K562 (cell line): Measurements from ENCODE around the gene UMAD1. TPM values are rescaled to one million over a fixed set of nuclear protein-coding genes. Genes with fewer than 3 reads are reported as not detected.

Experiments used
- ATAC-seq: fragments of 200-7000 bp; cut with Tn5 transposase; 3 replicates; pipeline ENCODE4 v1.9.1; 2020; ENCODE audit warnings: moderate library complexity
- BruUV-seq: library from RNA; stranded (reverse); fragments of 400-500 nt; replicated peaks from 2 replicates; lab custom pipeline; 2021; lab: Mats Ljungman, UMichigan
- CTCF ChIA-PET: fragments of 300-600 bp; formaldehyde crosslinking; extraction: SDS; loops from one replicate; lab custom pipeline; 2021; ENCODE audit warnings: low intra/inter-chr PET ratio; lab: Yijun Ruan, JAX
- POLR2A ChIA-PET: fragments of 300-600, 350-650 bp; sonication (Branson Sonifier 250); formaldehyde crosslinking; extraction: SDS; loops from one replicate; lab custom pipeline; 2021; ENCODE audit warnings: antibody characterized with exemption, inconsistent platforms; lab: Yijun Ruan, JAX
- DNase-seq, 4 experiments: peaks; one replicate each; pipeline versions ENCODE4 v3.0.0 to v3.0.0-alpha.2; 2011 to 2018; ENCODE audit warnings: low spot score in 3 of 4, mixed read lengths in 3 of 4; ENCODE audit errors: extremely low read depth in 1 of 4
- FAIRE-seq: peaks from 2 replicates; lab custom pipeline; 2011; peaks lifted over from hg19 to GRCh38; lab: Jason Lieb, UNC
- H2AFZ ChIP-seq: 2 replicates; pipeline ENCODE4 v1.6.0; 2011; ENCODE audit warnings: low read depth, low read length, control low read depth, inconsistent platforms
- H3K27ac ChIP-seq: fragments of 200-600 bp; 3 replicates; pipeline ENCODE4 v1.8.0; 2011; ENCODE audit warnings: low read depth, mild to moderate bottlenecking, control low read depth, inconsistent platforms, low read length, moderate library complexity, mixed read lengths; ENCODE audit errors: extremely low read depth
- H3K27me3 ChIP-seq, 2 experiments: fragments of 300-600 bp in 1 of 2; 2 replicates in 1 of 2; 3 replicates in 1 of 2; pipeline versions ENCODE4 v1.6.0 to v1.8.0; 2011; ENCODE audit warnings: inconsistent platforms in 2 of 2, low read length in 2 of 2, mild to moderate bottlenecking in 1 of 2, mixed read lengths in 1 of 2, moderate library complexity in 1 of 2; ENCODE audit not compliant: control insufficient read depth in 2 of 2, insufficient read depth in 2 of 2
- H3K36me3 ChIP-seq: fragments of 300-600 bp; 3 replicates; pipeline ENCODE4 v1.8.0; 2011; ENCODE audit warnings: mild to moderate bottlenecking, low read length, inconsistent platforms; ENCODE audit not compliant: control insufficient read depth, insufficient read depth
- H3K4me1 ChIP-seq, 2 experiments: fragments of 200-600 bp in 1 of 2; replicated peaks in 1 of 2; 2 replicates in 1 of 2; 3 replicates in 1 of 2; pipeline versions ENCODE4 v1.5.1 to v1.8.0; 2011; ENCODE audit warnings: inconsistent platforms in 2 of 2, low read length in 2 of 2, mild to moderate bottlenecking in 1 of 2, mixed read lengths in 1 of 2, moderate library complexity in 1 of 2; ENCODE audit not compliant: control insufficient read depth in 2 of 2, insufficient read depth in 2 of 2
- H3K4me2 ChIP-seq: 2 replicates; pipeline ENCODE4 v1.6.1; 2011; ENCODE audit warnings: low read length, control low read depth, inconsistent platforms, mixed read lengths; ENCODE audit not compliant: insufficient read depth
- H3K4me3 ChIP-seq: fragments of 200-600 bp; sonication (generic), shearing (Covaris generic); 2 replicates; pipeline ENCODE4 v1.5.1; 2016; ENCODE audit warnings: control low read depth, inconsistent platforms
- H3K79me2 ChIP-seq: fragments of 200-600 bp; 3 replicates; pipeline ENCODE4 v1.8.0; 2011; ENCODE audit warnings: low read length, inconsistent platforms; ENCODE audit not compliant: control insufficient read depth, insufficient read depth
- H3K9ac ChIP-seq, 2 experiments: 2 replicates each; pipeline versions ENCODE4 v1.6.0 to v1.6.1; 2011; ENCODE audit warnings: low read depth in 2 of 2, low read length in 2 of 2, control low read depth in 1 of 2, inconsistent platforms in 1 of 2, mild to moderate bottlenecking in 1 of 2, mixed read lengths in 1 of 2; ENCODE audit not compliant: insufficient read depth in 1 of 2
- H3K9me1 ChIP-seq: one replicate; pipeline ENCODE4 v1.6.0; 2011; ENCODE audit warnings: inconsistent platforms, mild to moderate bottlenecking, low read length, moderate library complexity; ENCODE audit not compliant: control insufficient read depth, insufficient read depth
- H3K9me3 ChIP-seq: replicated peaks from 2 replicates; pipeline ENCODE4 v1.5.1; 2011; ENCODE audit warnings: low read depth, low read length, inconsistent platforms; ENCODE audit not compliant: control insufficient read depth, insufficient read depth
- H4K20me1 ChIP-seq: replicated peaks from 2 replicates; pipeline ENCODE4 v1.6.1; 2011; ENCODE audit warnings: low read length, inconsistent platforms, mixed read lengths; ENCODE audit not compliant: control insufficient read depth, insufficient read depth
- ARID1B ChIP-seq: fragments of 450-650 bp; IDR thresholded peaks from 2 replicates; pipeline ENCODE4 v1.6.1; 2016; ENCODE audit warnings: antibody characterized with exemption, mild to moderate bottlenecking, inconsistent platforms
- CBX1 ChIP-seq: sonication (generic); IDR thresholded peaks from 2 replicates; pipeline ENCODE4 v1.6.1; 2016; ENCODE audit warnings: antibody characterized with exemption, low read depth, mild to moderate bottlenecking
- CBX3 ChIP-seq, 2 experiments: IDR thresholded peaks; 1 replicate in 1 of 2; 2 replicates in 1 of 2; pipeline ENCODE4 v1.6.1; 2012; ENCODE audit warnings: inconsistent platforms in 2 of 2, low read length in 2 of 2, borderline replicate concordance in 1 of 2, control low read depth in 1 of 2
- CXXC5 ChIP-seq: fragments of 250-450 bp; sonication (Bioruptor Pico); IDR thresholded peaks from 2 replicates; pipeline ENCODE4 v1.8.0; 2022; ENCODE audit warnings: inconsistent platforms, mild to moderate bottlenecking, moderate library complexity
- ESRRA ChIP-seq: fragments of 450-650 bp; IDR thresholded peaks from 2 replicates; pipeline ENCODE4 v1.6.1; 2014; ENCODE audit warnings: low read depth, mild to moderate bottlenecking, moderate library complexity, borderline replicate concordance
- ETV6 ChIP-seq, 3 experiments: fragments of 150-350 bp in 1 of 3; sonication (generic) in 1 of 3; formaldehyde crosslinking in 1 of 3; IDR thresholded peaks; 2 replicates each; pipeline versions ENCODE4 v1.6.1 to v1.8.0; 2014 to 2022; ENCODE audit warnings: borderline replicate concordance in 2 of 3, low read depth in 2 of 3, antibody characterized with exemption in 1 of 3, low read length in 1 of 3, mild to moderate bottlenecking in 1 of 3, missing genetic modification reagents in 1 of 3
- FOSL1 ChIP-seq: fragments of 200-800 bp; sonication (Bioruptor generic); conservative IDR thresholded peaks from 2 replicates; pipeline ENCODE4 v1.6.1; 2016; ENCODE audit warnings: missing genetic modification characterization, missing compliant biosample characterization
- FOXA1 ChIP-seq: fragments of 450-650 bp; IDR thresholded peaks from 2 replicates; pipeline ENCODE4 v1.6.1; 2016; ENCODE audit warnings: mild to moderate bottlenecking, borderline replicate concordance
- ILF3 ChIP-seq: fragments of 450-650 bp; IDR thresholded peaks from 2 replicates; pipeline ENCODE4 v1.6.1; 2018; ENCODE audit warnings: antibody characterized with exemption, mild to moderate bottlenecking, moderate library complexity, borderline replicate concordance
- KLF16 ChIP-seq: IDR thresholded peaks from 2 replicates; pipeline ENCODE4 v1.6.1; 2016; ENCODE audit warnings: antibody characterized with exemption
- MEF2D ChIP-seq: conservative IDR thresholded peaks from 2 replicates; pipeline ENCODE4 v1.6.1; 2016; ENCODE audit warnings: low read depth, missing genetic modification characterization, missing compliant biosample characterization
- NFRKB ChIP-seq: fragments of 450-650 bp; IDR thresholded peaks from 2 replicates; pipeline ENCODE4 v1.6.1; 2016; ENCODE audit warnings: low read depth
- PHF21A ChIP-seq: fragments of 450-650 bp; IDR thresholded peaks from 2 replicates; pipeline ENCODE4 v1.6.1; 2017; ENCODE audit warnings: low read depth, borderline replicate concordance
- RFX1 ChIP-seq: fragments of 450-650 bp; IDR thresholded peaks from 2 replicates; pipeline ENCODE4 v1.6.1; 2016; ENCODE audit warnings: mild to moderate bottlenecking, moderate library complexity
- TEAD4 ChIP-seq, 2 experiments: sonication (generic) in 1 of 2; formaldehyde crosslinking in 1 of 2; IDR thresholded peaks; 2 replicates each; pipeline versions ENCODE4 v1.6.1 to v1.8.0; 2012 to 2022; ENCODE audit warnings: borderline replicate concordance in 1 of 2, inconsistent platforms in 1 of 2, low read length in 1 of 2, mild to moderate bottlenecking in 1 of 2, missing genetic modification reagents in 1 of 2
- ZFP1 ChIP-seq: fragments of 450-650 bp; formaldehyde crosslinking; IDR thresholded peaks from 2 replicates; pipeline ENCODE4 v1.4.0; 2020; ENCODE audit warnings: mild to moderate bottlenecking, mixed read lengths
- ZFP30 ChIP-seq: fragments of 250-450 bp; sonication (Bioruptor Pico); IDR thresholded peaks from 2 replicates; pipeline ENCODE4 v1.8.0; 2022; ENCODE audit warnings: moderate library complexity, mild to moderate bottlenecking, inconsistent platforms, borderline replicate concordance
- ZNF24 ChIP-seq: fragments of 450-650 bp; IDR thresholded peaks from 2 replicates; pipeline ENCODE4 v1.6.1; 2016
- ZNF707 ChIP-seq: fragments of 250-450 bp; sonication (Bioruptor Pico); conservative IDR thresholded peaks from 2 replicates; pipeline ENCODE4 v1.8.0; 2022; ENCODE audit warnings: inconsistent platforms, mild to moderate bottlenecking, moderate library complexity
- WGBS: fragments of 100-300 bp; shearing (Covaris generic); methylation state at CpG from one replicate; pipeline ENCODE4 v1.1.6; 2016; ENCODE audit warnings: low coverage, mixed read lengths; ENCODE audit not compliant: insufficient coverage; ENCODE audit errors: missing lambda C conversion rate; 5-methylcytosine and 5-hydroxymethylcytosine counted together
- in situ Hi-C: fragments of 300-500 bp; cut with MboI; formaldehyde crosslinking; loops from 4 replicates; pipeline ENCODE4 v1.15.0; 2018; ENCODE audit warnings: inconsistent platforms, mixed read lengths
- intact Hi-C: fragments of 100-400 bp; cut with micrococcal nuclease; formaldehyde crosslinking; loops from 2 replicates; pipeline ENCODE4 v1.14.2; 2022
- polyA plus RNA-seq, 8 experiments: library from polyadenylated mRNA; depleted of rRNA in 4 of 8; stranded (reverse) in 5 of 8; unstranded in 3 of 8; fragments of >200 nt; fragmentation: Nextera tagmentation in 2 of 8; fragmentation: Illumina TruSeq in 1 of 8; extraction: Ambion mirVana in 2 of 8; extraction: Trizol in 1 of 8; gene quantifications; 2 replicates each; pipeline versions ENCODE4 v1.2.1 to v1.2.3, GENCODE V29; 2011 to 2014; ENCODE audit warnings: inconsistent platforms in 1 of 8, missing spikeins in 1 of 8
- total RNA-seq, 7 experiments: library from RNA; depleted of rRNA in 6 of 7; stranded (reverse); fragments of >200 nt in 6 of 7; fragmentation: Illumina TruSeq in 2 of 7; extraction: Trizol in 2 of 7; gene quantifications; 2 replicates each; pipeline versions ENCODE4 v1.2.1 to v1.2.3, GENCODE V29; 2011 to 2021; ENCODE audit warnings: low replicate concordance in 1 of 7
- TF ChIP-seq, protein P1 (sequence below): fragments of 450-650 bp; IDR thresholded peaks from 2 replicates; pipeline ENCODE4 v1.6.1; 2016; ENCODE audit warnings: borderline replicate concordance

UMAD1 gene
- total and polyA plus RNA-seq, 9 of the 15 experiments (the other 6 are each of a cell fraction or from before 2014, with no cell fraction given), result 9.0 to 26.7 (median 13.3) TPM

DNA sequence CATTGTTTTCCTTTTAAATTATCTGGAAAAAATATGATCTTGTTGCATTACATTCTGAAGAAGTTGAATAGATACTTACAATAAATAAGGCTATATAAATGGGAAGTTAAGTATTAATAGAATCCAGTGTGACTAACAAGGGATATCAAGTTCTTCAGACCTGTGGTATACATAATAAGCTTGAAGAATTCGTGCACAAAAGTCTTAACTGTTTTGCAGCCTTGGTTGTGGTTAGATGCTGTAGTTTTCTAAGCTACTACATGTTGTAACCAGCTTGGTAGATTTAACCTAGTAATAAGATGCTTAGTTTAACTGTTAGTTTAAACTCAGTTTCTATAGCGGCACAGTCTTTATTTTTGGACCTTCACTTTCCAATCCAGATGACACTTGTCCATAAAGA, 221.8 kb downstream of the UMAD1 start (continued):
- TF ChIP-seq, protein P1, sequence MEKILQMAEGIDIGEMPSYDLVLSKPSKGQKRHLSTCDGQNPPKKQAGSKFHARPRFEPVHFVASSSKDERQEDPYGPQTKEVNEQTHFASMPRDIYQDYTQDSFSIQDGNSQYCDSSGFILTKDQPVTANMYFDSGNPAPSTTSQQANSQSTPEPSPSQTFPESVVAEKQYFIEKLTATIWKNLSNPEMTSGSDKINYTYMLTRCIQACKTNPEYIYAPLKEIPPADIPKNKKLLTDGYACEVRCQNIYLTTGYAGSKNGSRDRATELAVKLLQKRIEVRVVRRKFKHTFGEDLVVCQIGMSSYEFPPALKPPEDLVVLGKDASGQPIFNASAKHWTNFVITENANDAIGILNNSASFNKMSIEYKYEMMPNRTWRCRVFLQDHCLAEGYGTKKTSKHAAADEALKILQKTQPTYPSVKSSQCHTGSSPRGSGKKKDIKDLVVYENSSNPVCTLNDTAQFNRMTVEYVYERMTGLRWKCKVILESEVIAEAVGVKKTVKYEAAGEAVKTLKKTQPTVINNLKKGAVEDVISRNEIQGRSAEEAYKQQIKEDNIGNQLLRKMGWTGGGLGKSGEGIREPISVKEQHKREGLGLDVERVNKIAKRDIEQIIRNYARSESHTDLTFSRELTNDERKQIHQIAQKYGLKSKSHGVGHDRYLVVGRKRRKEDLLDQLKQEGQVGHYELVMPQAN, result no peak
- TF ChIP-seq ESRRA, result no peak
- TF ChIP-seq CBX3 (IDR thresholded peaks at IDR 0.05; ENCODE audit: borderline replicate concordance in 1 of 2, low read length in 2 of 2), result no peak
- TF ChIP-seq KLF16, result no peak
- TF ChIP-seq ILF3, result no peak

- no peak for FAIRE-seq
- CTCF ChIA-PET, result no interaction called here
- in situ Hi-C loops, result no loop called here
- no peaks in the 10 kb centered on the region for H3K36me3 ChIP-seq
- no peak overlapping the region for H3K9ac ChIP-seq
- no peak overlapping the region for H3K4me3 ChIP-seq
- ATAC-seq, result peak; percentile 53; the same call in 2 of the 3 replicates
- no peaks in the 10 kb centered on the region for H3K9me1 ChIP-seq
- H3K79me2 ChIP-seq, result no peaks in the 10 kb centered on the region
- no peaks in the 10 kb centered on the region for H3K27me3 ChIP-seq
- H3K4me1 ChIP-seq, result peaks cover 3 to 12% of the 10 kb centered on the region in 2 experiments; a peak in 3 of 5 replicates
- H2AFZ ChIP-seq, result no peak overlapping the region
- DNase-seq, result peak in 1 of 4 experiments; percentile 22
- no peaks in the 10 kb centered on the region for H3K9me3 ChIP-seq
- no TSS peak for BruUV-seq
- H3K4me2 ChIP-seq, result no peak overlapping the region
- intact Hi-C loops, result no loop called here
- 15% methylated on average over 10 of the region's 10 CpGs for WGBS
- no peak overlapping the region for H3K27ac ChIP-seq
- H4K20me1 ChIP-seq, result no peaks in the 10 kb centered on the region
- POLR2A ChIA-PET, result interaction anchor here (0.6 to 1.6 kb wide), 6 partner anchors 9 to 522 kb away, joined by 3 to 4 read pairs (median 3); no protein-coding TSS in a partner anchor
- TF ChIP-seq ETV6 (IDR thresholded peaks at IDR 0.05; ENCODE audit: borderline replicate concordance in 1 of 2, low read depth in 2 of 2, low read length in 1 of 2), result peak in 1 of 2 experiments; percentile 46; a peak in 1 of 4 replicates
- no peak for TF ChIP-seq ETV6 (CRISPR knock-in tag; IDR thresholded peaks at IDR 0.05; ENCODE audit: borderline replicate concordance)
- no peak for TF ChIP-seq MEF2D (tag)
- no peak for TF ChIP-seq NFRKB
- TF ChIP-seq ARID1B, result peak; percentile 45; the same call in 1 of the 2 replicates
- peak; percentile 37; the same call in 1 of the 2 replicates for TF ChIP-seq TEAD4 (IDR thresholded peaks at IDR 0.05; ENCODE audit: low read length)
- no peak for TF ChIP-seq TEAD4 (CRISPR knock-in tag; IDR thresholded peaks at IDR 0.05; ENCODE audit: borderline replicate concordance)
- no peak for TF ChIP-seq ZFP1
- no peak for TF ChIP-seq ZNF24
- TF ChIP-seq FOSL1 (tag), result no peak
- TF ChIP-seq PHF21A, result no peak
- TF ChIP-seq CBX1, result no peak
- no peak for TF ChIP-seq ZFP30 (CRISPR knock-in tag)
- no peak for TF ChIP-seq FOXA1
- TF ChIP-seq CXXC5 (CRISPR knock-in tag), result peak; percentile 13; the same call in 1 of the 2 replicates
- no peak for TF ChIP-seq RFX1
- TF ChIP-seq ZNF707 (CRISPR knock-in tag), result no peak
Measured at GRCh38 chr7:7867846-7868571, 227.5 kb downstream of the UMAD1 start.
